Suprapubic skin (tissue), 3 donors: Measurements from ENCODE around the gene RBM39.
"Not testable (repeated sequence)": the region's sequence is repeated elsewhere in the genome, so short reads cannot be mapped to it uniquely, and the experiment has no call there.

Experiments
- EP300 ChIP-seq: sonication (generic); formaldehyde crosslinking; IDR thresholded peaks from one replicate; pipeline ENCODE4 v1.6.1; 2017; ENCODE audit warnings: antibody characterized with exemption
- TF ChIP-seq, protein P1 (sequence below), 2 donors: fragments of 200-600 bp in 1 of 2; fragments of 450-650 bp in 1 of 2; sonication (generic) in 1 of 2; IDR thresholded peaks; one replicate each; pipeline ENCODE4 v1.5.1; 2016 to 2019; ENCODE audit warnings: antibody characterized with exemption in 2 of 2, mild to moderate bottlenecking in 1 of 2, moderate library complexity in 1 of 2

DNA sequence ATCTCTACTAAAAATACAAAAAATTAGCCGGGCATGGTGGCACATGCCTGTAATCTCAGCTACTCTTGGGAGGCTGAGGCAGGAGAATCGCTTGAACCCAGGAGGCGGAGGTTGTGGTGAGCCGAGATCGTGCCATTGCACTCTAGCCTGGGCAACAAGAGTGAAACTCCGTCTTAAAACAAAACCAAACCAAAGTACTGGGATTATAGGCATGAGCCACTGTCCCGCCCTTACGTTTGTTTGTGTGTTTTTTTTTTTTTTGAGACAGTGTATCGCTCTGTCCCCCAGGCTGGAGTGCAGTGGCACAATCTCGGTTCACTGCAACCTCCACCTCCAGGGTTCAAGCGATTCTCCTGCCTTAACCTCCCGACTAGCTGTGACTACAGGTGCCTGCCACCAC, 41.8 kb upstream of the RBM39 start:
- TF ChIP-seq, protein P1, sequence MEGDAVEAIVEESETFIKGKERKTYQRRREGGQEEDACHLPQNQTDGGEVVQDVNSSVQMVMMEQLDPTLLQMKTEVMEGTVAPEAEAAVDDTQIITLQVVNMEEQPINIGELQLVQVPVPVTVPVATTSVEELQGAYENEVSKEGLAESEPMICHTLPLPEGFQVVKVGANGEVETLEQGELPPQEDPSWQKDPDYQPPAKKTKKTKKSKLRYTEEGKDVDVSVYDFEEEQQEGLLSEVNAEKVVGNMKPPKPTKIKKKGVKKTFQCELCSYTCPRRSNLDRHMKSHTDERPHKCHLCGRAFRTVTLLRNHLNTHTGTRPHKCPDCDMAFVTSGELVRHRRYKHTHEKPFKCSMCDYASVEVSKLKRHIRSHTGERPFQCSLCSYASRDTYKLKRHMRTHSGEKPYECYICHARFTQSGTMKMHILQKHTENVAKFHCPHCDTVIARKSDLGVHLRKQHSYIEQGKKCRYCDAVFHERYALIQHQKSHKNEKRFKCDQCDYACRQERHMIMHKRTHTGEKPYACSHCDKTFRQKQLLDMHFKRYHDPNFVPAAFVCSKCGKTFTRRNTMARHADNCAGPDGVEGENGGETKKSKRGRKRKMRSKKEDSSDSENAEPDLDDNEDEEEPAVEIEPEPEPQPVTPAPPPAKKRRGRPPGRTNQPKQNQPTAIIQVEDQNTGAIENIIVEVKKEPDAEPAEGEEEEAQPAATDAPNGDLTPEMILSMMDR (IDR thresholded peaks at IDR 0.05), result not testable (repeated sequence)
- TF ChIP-seq EP300, result not testable (repeated sequence)
